HG03439 (cell line): ENCODE results near the gene TUBB4B.
A peak's percentile ranks its signal among the peaks of the same experiment; 100 is the strongest.

ENCODE experiments used
- ATAC-seq: cut with Tn5 transposase; IDR thresholded peaks from one replicate; pipeline ENCODE4 v1.9.1; 2021; ENCODE audit warnings: mild to moderate bottlenecking, moderate library complexity; ENCODE audit not compliant: unreplicated experiment

The TUBB4B gene

GRCh38 chr9:137240841-137241489, at the start of gene TUBB4B:
TSS of gene TUBB4B (plus strand) at chr9:137241287. CDS start at chr9:137241361, 74 bp downstream.
- ATAC-seq, result peak; percentile 70

GRCh38 chr9:137191691-137192447, 49.2 kb upstream of the TUBB4B start:
- ATAC-seq, result no peak

- ATAC-seq, result no peak
These were observed 48.7 kb upstream of the TUBB4B start for GRCh38 chr9:137192448-137192780.

- no peak for ATAC-seq
These were observed 48.2 kb upstream of the TUBB4B start for GRCh38 chr9:137192859-137193258.

GRCh38 chr9:137193771-137194170, 47.3 kb upstream of the TUBB4B start:
- no peak for ATAC-seq

- no peak for ATAC-seq
These were observed 46.7 kb upstream of the TUBB4B start for GRCh38 chr9:137194388-137194787.

GRCh38 chr9:137194909-137195308, 46.2 kb upstream of the TUBB4B start:
- no peak for ATAC-seq

- no peak for ATAC-seq
These were observed 45.4 kb upstream of the TUBB4B start for GRCh38 chr9:137195525-137196220.

- no peak for ATAC-seq
These were observed 42.8 kb upstream of the TUBB4B start for GRCh38 chr9:137198051-137198901.

- no peak for ATAC-seq
These were observed 42.2 kb upstream of the TUBB4B start for GRCh38 chr9:137198902-137199283.

GRCh38 chr9:137199411-137200121, 41.5 kb upstream of the TUBB4B start:
- no peak for ATAC-seq

GRCh38 chr9:137200311-137201204, 40.5 kb upstream of the TUBB4B start, which contains the start of gene TPRN:
TSS of gene TPRN (minus strand) at chr9:137200741. CDS start at chr9:137200711, 30 bp downstream.
- ATAC-seq, result peak; percentile 85

- no peak for ATAC-seq
These were observed 39.8 kb upstream of the TUBB4B start for GRCh38 chr9:137201205-137201868.

GRCh38 chr9:137202966-137203365, 38.1 kb upstream of the TUBB4B start:
- no peak for ATAC-seq

GRCh38 chr9:137204731-137205125, 36.4 kb upstream of the TUBB4B start:
- ATAC-seq, result no peak

- ATAC-seq, result peak; percentile 43
These were observed 35.7 kb upstream of the TUBB4B start, which contains the start of the genes NDOR1 and TMEM203 for GRCh38 chr9:137205126-137206069. TSS of gene NDOR1 (plus strand) at chr9:137205700. CDS start at chr9:137205778, 78 bp downstream. TSS of gene TMEM203 (minus strand) at chr9:137205648. CDS start at chr9:137205414, 234 bp downstream.

GRCh38 chr9:137206602-137207001, 34.5 kb upstream of the TUBB4B start:
- no peak for ATAC-seq
